Keratinocyte (primary cell): ENCODE measurements around the gene TWIST1. TPM values are rescaled to one million over a fixed set of nuclear protein-coding genes. Genes with fewer than 3 reads are reported as not detected.

Source experiments
- DNase-seq: peaks from one replicate; pipeline ENCODE4 v3.0.0-alpha.2; 2011; ENCODE audit warnings: low read depth, missing footprints, low spot score
- FAIRE-seq: peaks from 2 replicates; lab custom pipeline; 2011; peaks lifted over from hg19 to GRCh38; lab: Jason Lieb, UNC
- H2AFZ ChIP-seq: 2 replicates; pipeline ENCODE4 v1.6.0; 2012; ENCODE audit warnings: low read length, control low read depth, inconsistent platforms; ENCODE audit not compliant: control insufficient read depth
- H3K27ac ChIP-seq: 2 replicates; pipeline ENCODE4 v1.5.1; 2011; ENCODE audit warnings: low read length; ENCODE audit not compliant: control insufficient read depth, insufficient read depth
- H3K27me3 ChIP-seq: 3 replicates; pipeline ENCODE4 v1.6.0; 2011; ENCODE audit warnings: low read length; ENCODE audit not compliant: control insufficient read depth, insufficient read depth; ENCODE audit errors: extremely low read depth
- H3K36me3 ChIP-seq, 2 experiments: 2 replicates in 1 of 2; 3 replicates in 1 of 2; pipeline ENCODE4 v1.5.1; 2011; ENCODE audit warnings: low read length in 2 of 2, mild to moderate bottlenecking in 1 of 2; ENCODE audit not compliant: control insufficient read depth in 2 of 2, insufficient read depth in 2 of 2; ENCODE audit errors: extremely low read depth in 1 of 2
- H3K4me1 ChIP-seq: 3 replicates; pipeline ENCODE4 v1.5.1; 2011; ENCODE audit warnings: low read length; ENCODE audit not compliant: control insufficient read depth, insufficient read depth; ENCODE audit errors: extremely low read depth
- H3K4me2 ChIP-seq: 3 replicates; pipeline ENCODE4 v1.6.0; 2011; ENCODE audit warnings: low read depth, low read length; ENCODE audit not compliant: control insufficient read depth, insufficient read depth; ENCODE audit errors: extremely low read depth
- H3K4me3 ChIP-seq, 3 experiments: fragments of 200-600 bp in 1 of 3; sonication (generic) in 1 of 3; 2 replicates in 2 of 3; 3 replicates in 1 of 3; pipeline ENCODE4 v1.5.1; 2011 to 2016; ENCODE audit warnings: low read length in 3 of 3, mild to moderate bottlenecking in 3 of 3, control low read depth in 2 of 3, inconsistent platforms in 1 of 3, low read depth in 1 of 3, mixed read lengths in 1 of 3, mixed run types in 1 of 3, moderate library complexity in 1 of 3; ENCODE audit not compliant: control insufficient read depth in 2 of 3, insufficient read depth in 2 of 3; ENCODE audit errors: extremely low read depth in 1 of 3
- H3K79me2 ChIP-seq: 2 replicates; pipeline ENCODE4 v1.6.0; 2012; ENCODE audit warnings: low read length; ENCODE audit not compliant: control insufficient read depth, insufficient read depth
- H3K9ac ChIP-seq: 3 replicates; pipeline ENCODE4 v1.6.0; 2011; ENCODE audit warnings: low read length; ENCODE audit not compliant: control insufficient read depth, insufficient read depth; ENCODE audit errors: extremely low read depth
- H3K9me1 ChIP-seq: 3 replicates; pipeline ENCODE4 v1.6.0; 2011; ENCODE audit warnings: low read length; ENCODE audit not compliant: control insufficient read depth, insufficient read depth; ENCODE audit errors: extremely low read depth
- H3K9me3 ChIP-seq: 2 replicates; pipeline ENCODE4 v1.5.1; 2012; ENCODE audit warnings: low read depth, low read length; ENCODE audit not compliant: control insufficient read depth
- H4K20me1 ChIP-seq: 3 replicates; pipeline ENCODE4 v1.6.0; 2011; ENCODE audit warnings: low read length; ENCODE audit not compliant: control insufficient read depth, insufficient read depth; ENCODE audit errors: extremely low read depth
- CTCF ChIP-seq, 3 experiments: IDR thresholded peaks in 1 of 3; conservative IDR thresholded peaks in 1 of 3; optimal IDR thresholded peaks in 1 of 3; 2 replicates in 2 of 3; 3 replicates in 1 of 3; pipeline versions ENCODE3 to v1.5.1; 2011; ENCODE audit warnings: low read length in 3 of 3, mild to moderate bottlenecking in 3 of 3, moderate library complexity in 2 of 3, control low read depth in 1 of 3, inconsistent platforms in 1 of 3; ENCODE audit not compliant: insufficient read depth in 2 of 3; ENCODE audit errors: extremely low read depth in 1 of 3
- EZH2 ChIP-seq: IDR thresholded peaks from one replicate; pipeline ENCODE4 v1.6.1; 2012; ENCODE audit warnings: inconsistent platforms, mild to moderate bottlenecking, low read length, moderate library complexity
- dilution Hi-C: fragments of 300-500 bp; cut with MboI; formaldehyde crosslinking; loops from one replicate; pipeline ENCODE4 v1.7.0; 2020; ENCODE audit warnings: low sequenced_read_pairs; ENCODE audit not compliant: extremely low pct_ligation_motif_present
- polyA plus RNA-seq, 5 experiments: library from polyadenylated mRNA; depleted of rRNA in 3 of 5; stranded (reverse) in 3 of 5; stranded (forward) in 1 of 5; unstranded in 1 of 5; fragments of >200 nt; gene quantifications; 1 replicate in 1 of 5; 2 replicates in 3 of 5; 3 replicates in 1 of 5; pipeline versions ENCODE4 v1.2.1 to v1.2.3, GENCODE V29; 2011 to 2012; ENCODE audit warnings: missing spikeins in 2 of 5, low read depth in 1 of 5, low replicate concordance in 1 of 5

TWIST1 gene
- polyA plus RNA-seq, 1 donor (not counting 4 experiments of a cell fraction or from before 2014, with no cell fraction given), result 1.5 TPM

- H2AFZ ChIP-seq, result no peak overlapping the region
- H3K27me3 ChIP-seq, result peaks cover 47% of the 10 kb centered on the region
- H3K9me1 ChIP-seq, result no peaks in the 10 kb centered on the region
- no peaks in the 10 kb centered on the region for H3K79me2 ChIP-seq
- TF ChIP-seq CTCF (optimal IDR thresholded peaks at IDR 0.05 in 1 of 3, IDR thresholded peaks at IDR 0.05 in 1 of 3, conservative IDR thresholded peaks at IDR 0.05 in 1 of 3; ENCODE audit: extremely low read depth in 1 of 3, insufficient read depth in 2 of 3, low read length in 3 of 3) (no peak), EZH2 (no peak)
- H3K36me3 ChIP-seq, result no peaks in the 10 kb centered on the region
- no peak for FAIRE-seq
- peaks cover 5% of the 10 kb centered on the region for H3K4me1 ChIP-seq
- no peak overlapping the region for H3K4me2 ChIP-seq
- H3K4me3 ChIP-seq, result no peak overlapping the region
- H3K27ac ChIP-seq, result no peak overlapping the region
- no peak overlapping the region for H3K9ac ChIP-seq
- no peaks in the 10 kb centered on the region for H4K20me1 ChIP-seq
- no peaks in the 10 kb centered on the region for H3K9me3 ChIP-seq
- dilution Hi-C loops, result no loop called here
- DNase-seq, result no peak
Observed at GRCh38 chr7:19114551-19114855, 2.9 kb downstream of the TWIST1 start.

GRCh38 chr7:19113855-19114550, 3.4 kb downstream of the TWIST1 start:
- H3K27me3 ChIP-seq, result peaks cover 47% of the 10 kb centered on the region
- no peak for DNase-seq
- TF ChIP-seq CTCF (optimal IDR thresholded peaks at IDR 0.05 in 1 of 3, IDR thresholded peaks at IDR 0.05 in 1 of 3, conservative IDR thresholded peaks at IDR 0.05 in 1 of 3; ENCODE audit: extremely low read depth in 1 of 3, insufficient read depth in 2 of 3, low read length in 3 of 3) (no peak), EZH2 (no peak)
- no peaks in the 10 kb centered on the region for H3K36me3 ChIP-seq
- H2AFZ ChIP-seq, result no peak overlapping the region
- FAIRE-seq, result no peak
- no peak overlapping the region for H3K27ac ChIP-seq
- H4K20me1 ChIP-seq, result no peaks in the 10 kb centered on the region
- no peak overlapping the region for H3K4me3 ChIP-seq
- no peak overlapping the region for H3K4me2 ChIP-seq
- dilution Hi-C loops, result no loop called here
- H3K79me2 ChIP-seq, result no peaks in the 10 kb centered on the region
- H3K9ac ChIP-seq, result no peak overlapping the region
- H3K9me1 ChIP-seq, result no peaks in the 10 kb centered on the region
- peaks cover 5% of the 10 kb centered on the region for H3K4me1 ChIP-seq
- no peaks in the 10 kb centered on the region for H3K9me3 ChIP-seq
